ENCODE data around the gene UBE2S. TPM values are rescaled to one million over a fixed set of nuclear protein-coding genes. Genes with fewer than 3 reads are reported as not detected.

The UBE2S gene
- total RNA-seq, 1 experiment from 2014 or later: 345 TPM

DNA sequence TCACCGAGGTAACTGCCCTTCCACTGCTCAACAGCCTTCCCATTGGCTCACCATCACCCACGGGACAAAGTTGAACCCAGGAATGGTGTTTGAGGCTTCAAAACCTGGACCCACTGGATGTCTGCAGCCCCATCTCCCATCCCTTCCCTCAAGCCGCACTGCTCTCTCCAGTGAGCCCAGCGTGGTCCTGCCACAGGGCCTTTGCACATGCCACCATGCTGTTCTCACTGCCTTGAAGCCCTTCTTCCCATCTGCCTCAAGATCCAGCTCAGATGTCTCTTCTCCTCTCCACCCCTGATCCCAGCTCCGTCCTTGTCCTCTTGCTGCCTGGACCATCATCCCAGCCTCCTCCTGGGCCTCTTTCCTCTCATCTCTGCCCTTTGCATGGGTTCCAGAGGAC is 31.5 kb upstream of the UBE2S start:
- POLR2A ChIA-PET: no interaction called here
- H3K27ac Mint-ChIP-seq (ENCODE audit: low read depth, unreplicated experiment): no peak overlapping the region
- no peaks in the 10 kb centered on the region for H3K9me3 Mint-ChIP-seq (ENCODE audit: unreplicated experiment)
- peaks cover 27% of the 10 kb centered on the region for H3K4me1 Mint-ChIP-seq (ENCODE audit: insufficient read depth, unreplicated experiment)
- H3K27me3 Mint-ChIP-seq (ENCODE audit: insufficient read depth, unreplicated experiment): peaks cover 54% of the 10 kb centered on the region
- BruUV-seq (replicated peaks): no TSS peak
- TF ChIP-seq, protein P1, sequence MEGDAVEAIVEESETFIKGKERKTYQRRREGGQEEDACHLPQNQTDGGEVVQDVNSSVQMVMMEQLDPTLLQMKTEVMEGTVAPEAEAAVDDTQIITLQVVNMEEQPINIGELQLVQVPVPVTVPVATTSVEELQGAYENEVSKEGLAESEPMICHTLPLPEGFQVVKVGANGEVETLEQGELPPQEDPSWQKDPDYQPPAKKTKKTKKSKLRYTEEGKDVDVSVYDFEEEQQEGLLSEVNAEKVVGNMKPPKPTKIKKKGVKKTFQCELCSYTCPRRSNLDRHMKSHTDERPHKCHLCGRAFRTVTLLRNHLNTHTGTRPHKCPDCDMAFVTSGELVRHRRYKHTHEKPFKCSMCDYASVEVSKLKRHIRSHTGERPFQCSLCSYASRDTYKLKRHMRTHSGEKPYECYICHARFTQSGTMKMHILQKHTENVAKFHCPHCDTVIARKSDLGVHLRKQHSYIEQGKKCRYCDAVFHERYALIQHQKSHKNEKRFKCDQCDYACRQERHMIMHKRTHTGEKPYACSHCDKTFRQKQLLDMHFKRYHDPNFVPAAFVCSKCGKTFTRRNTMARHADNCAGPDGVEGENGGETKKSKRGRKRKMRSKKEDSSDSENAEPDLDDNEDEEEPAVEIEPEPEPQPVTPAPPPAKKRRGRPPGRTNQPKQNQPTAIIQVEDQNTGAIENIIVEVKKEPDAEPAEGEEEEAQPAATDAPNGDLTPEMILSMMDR (IDR thresholded peaks at IDR 0.05; ENCODE audit: unreplicated experiment): no peak
- CTCF ChIA-PET: interaction anchor here (0.6 to 0.9 kb wide), 2 partner anchors 17 to 298 kb away, joined by 3 to 4 read pairs; no protein-coding TSS in a partner anchor
- DNase-seq (ENCODE audit: unreplicated experiment): no peak
- H3K4me3 Mint-ChIP-seq (ENCODE audit: unreplicated experiment): no peak overlapping the region
- H3K36me3 Mint-ChIP-seq (ENCODE audit: insufficient read depth, unreplicated experiment): no peaks in the 10 kb centered on the region
- intact Hi-C loops (cut with micrococcal nuclease): no loop called here

DNA sequence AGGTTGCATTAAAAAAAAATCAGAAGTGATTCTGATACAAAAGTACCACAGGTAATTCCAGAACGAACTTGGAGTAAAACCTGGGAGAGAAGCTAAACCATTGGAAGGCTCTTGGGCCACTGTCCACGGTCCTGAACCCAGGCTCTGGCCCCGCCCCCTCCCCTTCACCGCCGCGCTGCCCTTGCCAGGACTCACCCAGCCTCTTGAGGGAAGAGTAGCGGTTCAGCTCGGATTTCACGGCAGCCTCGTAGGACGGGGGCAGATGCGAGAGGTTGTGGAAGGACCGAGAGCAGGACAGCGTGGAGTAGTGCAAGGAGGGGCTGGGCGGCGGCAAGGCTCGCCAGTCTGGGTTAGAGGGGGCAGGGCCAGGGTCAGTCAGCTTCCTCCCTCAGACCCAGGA is 29.8 kb upstream of the UBE2S start:
- intact Hi-C loops (cut with micrococcal nuclease): no loop called here
- ChIA-PET POLR2A (interaction anchor here (0.5 to 1.6 kb wide), 9 partner anchors 9 to 52 kb away, joined by 3 to 8 read pairs (median 4); partner anchors contain the start of genes ISOC2, RPL28 and UBE2S), CTCF (interaction anchor here (0.5 to 1.4 kb wide), 8 partner anchors 17 to 888 kb away, joined by 3 to 8 read pairs (median 3); no protein-coding TSS in a partner anchor)
- TF ChIP-seq, protein P1 (IDR thresholded peaks at IDR 0.05; ENCODE audit: unreplicated experiment): no peak
- no peak overlapping the region for H3K27ac Mint-ChIP-seq (ENCODE audit: low read depth, unreplicated experiment)
- peaks cover 38% of the 10 kb centered on the region for H3K27me3 Mint-ChIP-seq (ENCODE audit: insufficient read depth, unreplicated experiment)
- H3K36me3 Mint-ChIP-seq (ENCODE audit: insufficient read depth, unreplicated experiment): no peaks in the 10 kb centered on the region
- H3K4me1 Mint-ChIP-seq (ENCODE audit: insufficient read depth, unreplicated experiment): peaks cover 16% of the 10 kb centered on the region
- no TSS peak for BruUV-seq (replicated peaks)
- H3K4me3 Mint-ChIP-seq (ENCODE audit: unreplicated experiment): no peak overlapping the region
- H3K9me3 Mint-ChIP-seq (ENCODE audit: unreplicated experiment): no peaks in the 10 kb centered on the region
- DNase-seq (ENCODE audit: unreplicated experiment): peak; percentile 82

GRCh38 chr19:55436847-55437246 is 29.3 kb upstream of the UBE2S start:
- H3K27me3 Mint-ChIP-seq (ENCODE audit: insufficient read depth, unreplicated experiment): peaks cover 32% of the 10 kb centered on the region
- intact Hi-C loops (cut with micrococcal nuclease): no loop called here
- DNase-seq (ENCODE audit: unreplicated experiment): no peak
- BruUV-seq (replicated peaks): no TSS peak
- ChIA-PET CTCF (interaction anchor here (0.5 to 1.4 kb wide), 8 partner anchors 17 to 887 kb away, joined by 3 to 8 read pairs (median 3); no protein-coding TSS in a partner anchor), POLR2A (interaction anchor here (0.8 to 1.6 kb wide), 7 partner anchors 9 to 51 kb away, joined by 3 to 8 read pairs (median 5); partner anchors contain the start of genes ISOC2, RPL28 and UBE2S)
- no peaks in the 10 kb centered on the region for H3K36me3 Mint-ChIP-seq (ENCODE audit: insufficient read depth, unreplicated experiment)
- H3K27ac Mint-ChIP-seq (ENCODE audit: low read depth, unreplicated experiment): no peak overlapping the region
- H3K4me1 Mint-ChIP-seq (ENCODE audit: insufficient read depth, unreplicated experiment): peaks cover 16% of the 10 kb centered on the region
- no peaks in the 10 kb centered on the region for H3K9me3 Mint-ChIP-seq (ENCODE audit: unreplicated experiment)
- H3K4me3 Mint-ChIP-seq (ENCODE audit: unreplicated experiment): no peak overlapping the region
- TF ChIP-seq, protein P1 (IDR thresholded peaks at IDR 0.05; ENCODE audit: unreplicated experiment): no peak

- Mint-ChIP-seq H3K4me1 (ENCODE audit: insufficient read depth, unreplicated experiment) (peaks cover 6% of the 10 kb centered on the region), H3K9me3 (ENCODE audit: unreplicated experiment) (no peaks in the 10 kb centered on the region), H3K27ac (ENCODE audit: low read depth, unreplicated experiment) (no peak overlapping the region), H3K27me3 (ENCODE audit: insufficient read depth, unreplicated experiment) (peaks cover 15% of the 10 kb centered on the region), H3K4me3 (ENCODE audit: unreplicated experiment) (no peak overlapping the region), H3K36me3 (ENCODE audit: insufficient read depth, unreplicated experiment) (no peaks in the 10 kb centered on the region)
- intact Hi-C loops (cut with micrococcal nuclease): no loop called here
- TF ChIP-seq, protein P1 (IDR thresholded peaks at IDR 0.05; ENCODE audit: unreplicated experiment): no peak
- no peak for DNase-seq (ENCODE audit: unreplicated experiment)
- BruUV-seq (replicated peaks): no TSS peak
- POLR2A ChIA-PET: no interaction called here
- CTCF ChIA-PET: no interaction called here
These were observed 27.4 kb upstream of the UBE2S start for GRCh38 chr19:55435020-55435419.
